ENCODE data around the gene DLGAP4. TPM values are rescaled to one million over a fixed set of nuclear protein-coding genes. Genes with fewer than 3 reads are reported as not detected.

Gene DLGAP4
- total and polyA plus RNA-seq, 10 of the 15 experiments (the other 5 are each of a cell fraction or from before 2014, with no cell fraction given), result 0.42 to 43.3 (median 19.0) TPM

DNA sequence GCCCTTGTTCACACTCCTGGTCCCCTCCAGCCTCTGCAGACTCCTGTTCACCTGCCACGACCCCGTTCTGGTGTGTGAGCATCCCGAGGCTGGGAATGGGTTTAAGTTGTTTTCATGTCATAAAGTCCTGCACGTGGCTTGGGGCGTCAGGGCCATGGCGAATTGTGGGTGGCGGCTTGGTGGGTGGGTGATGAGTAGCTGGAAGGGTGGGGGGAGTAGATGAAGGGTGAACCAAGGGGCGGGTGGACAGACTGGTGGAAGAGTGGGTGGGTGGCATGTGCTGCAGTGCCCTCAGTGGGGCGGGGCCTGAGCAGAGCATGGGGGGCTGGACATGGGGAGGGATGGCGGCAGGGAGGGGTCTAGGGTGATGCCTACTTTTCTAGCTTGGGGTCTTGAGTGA lies 54.3 kb downstream of the DLGAP4 start:
- no peak overlapping the region for H3K4me2 ChIP-seq (ENCODE audit: control insufficient read depth, insufficient read depth)
- no peak overlapping the region for H3K9ac ChIP-seq (ENCODE audit: control insufficient read depth, insufficient read depth, low read length)
- H2AFZ ChIP-seq (ENCODE audit: control insufficient read depth, low read depth, low read length), result no peak overlapping the region
- no peaks in the 10 kb centered on the region for H3K79me2 ChIP-seq (ENCODE audit: control insufficient read depth, insufficient read depth, low read length)
- H3K4me3 ChIP-seq, result no peak overlapping the region
- FAIRE-seq, result no peak
- intact Hi-C loops (cut with micrococcal nuclease; ENCODE audit: unreplicated experiment), result no loop called here
- CTCF ChIA-PET, result interaction anchor here (1.1 kb wide), 1 partner anchor 39 kb away, joined by 3 read pairs; no protein-coding TSS in a partner anchor
- RAD21 ChIA-PET (ENCODE audit: unreplicated experiment), result no interaction called here
- in situ Hi-C loops (cut with MboI), result no loop called here
- H3K9me3 ChIP-seq (replicated peaks; ENCODE audit: control insufficient read depth, insufficient read depth, low read length), result no peaks in the 10 kb centered on the region
- no peaks in the 10 kb centered on the region for H3K36me3 ChIP-seq (ENCODE audit: control insufficient read depth in 2 of 2, insufficient read depth in 2 of 2, low read length in 1 of 2)
- H3K27ac ChIP-seq (ENCODE audit: control insufficient read depth, insufficient read depth), result no peak overlapping the region
- H4K20me1 ChIP-seq (ENCODE audit: control insufficient read depth, insufficient read depth), result no peaks in the 10 kb centered on the region
- POLR2A ChIA-PET, result no interaction called here
- no peak for DNase-seq (ENCODE audit: low read depth, low spot score)
- SMC1A ChIA-PET (ENCODE audit: uncharacterized antibody, unreplicated experiment), result no interaction called here
- no peaks in the 10 kb centered on the region for H3K4me1 ChIP-seq (ENCODE audit: control insufficient read depth, insufficient read depth, low read length)
- 24% methylated on average over 9 of the region's 10 CpGs for WGBS (ENCODE audit: insufficient coverage, insufficient replicate concordance, low lambda C conversion rate, missing lambda C conversion rate)
- no TSS peak for BruUV-seq (replicated peaks)
- H3K27me3 ChIP-seq (replicated peaks in 1 of 2; ENCODE audit: control insufficient read depth in 2 of 2, insufficient read depth in 2 of 2, low read length in 1 of 2), result peaks cover 2 to 8% of the 10 kb centered on the region in 2 experiments; a peak in 3 of 4 replicates
- ATAC-seq, result no peak
- TF ChIP-seq, protein P1, sequence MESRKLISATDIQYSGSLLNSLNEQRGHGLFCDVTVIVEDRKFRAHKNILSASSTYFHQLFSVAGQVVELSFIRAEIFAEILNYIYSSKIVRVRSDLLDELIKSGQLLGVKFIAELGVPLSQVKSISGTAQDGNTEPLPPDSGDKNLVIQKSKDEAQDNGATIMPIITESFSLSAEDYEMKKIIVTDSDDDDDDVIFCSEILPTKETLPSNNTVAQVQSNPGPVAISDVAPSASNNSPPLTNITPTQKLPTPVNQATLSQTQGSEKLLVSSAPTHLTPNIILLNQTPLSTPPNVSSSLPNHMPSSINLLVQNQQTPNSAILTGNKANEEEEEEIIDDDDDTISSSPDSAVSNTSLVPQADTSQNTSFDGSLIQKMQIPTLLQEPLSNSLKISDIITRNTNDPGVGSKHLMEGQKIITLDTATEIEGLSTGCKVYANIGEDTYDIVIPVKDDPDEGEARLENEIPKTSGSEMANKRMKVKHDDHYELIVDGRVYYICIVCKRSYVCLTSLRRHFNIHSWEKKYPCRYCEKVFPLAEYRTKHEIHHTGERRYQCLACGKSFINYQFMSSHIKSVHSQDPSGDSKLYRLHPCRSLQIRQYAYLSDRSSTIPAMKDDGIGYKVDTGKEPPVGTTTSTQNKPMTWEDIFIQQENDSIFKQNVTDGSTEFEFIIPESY (IDR thresholded peaks at IDR 0.05), result no peak
- TF ChIP-seq FOXM1 (IDR thresholded peaks at IDR 0.05; ENCODE audit: low read depth, low read length) (no peak), KAT2A (conservative IDR thresholded peaks at IDR 0.05; ENCODE audit: control insufficient read depth, low read depth, low read length) (no peak), LARP7 (IDR thresholded peaks at IDR 0.05) (no peak), SUPT20H (IDR thresholded peaks at IDR 0.05; ENCODE audit: borderline replicate concordance, control insufficient read depth, low read depth, low read length) (no peak), RUNX3 (IDR thresholded peaks at IDR 0.05; ENCODE audit: low read length) (no peak), ZNF384 (IDR thresholded peaks at IDR 0.05; ENCODE audit: borderline replicate concordance, low read depth, low read length) (no peak), RELB (IDR thresholded peaks at IDR 0.05; ENCODE audit: low read depth) (no peak), PBX3 (IDR thresholded peaks at IDR 0.05; ENCODE audit: insufficient replicate concordance, low read depth, low read length) (no peak), CEBPB (IDR thresholded peaks at IDR 0.05; ENCODE audit: borderline replicate concordance in 1 of 2, low read depth in 2 of 2, low read length in 2 of 2) (no peak), HDGF (IDR thresholded peaks at IDR 0.05) (no peak), E2F4 (IDR thresholded peaks at IDR 0.05; ENCODE audit: low read depth, low read length) (no peak), ASH2L (IDR thresholded peaks at IDR 0.05; ENCODE audit: borderline replicate concordance, low read depth) (no peak)
- TF ChIP-seq, protein P2, sequence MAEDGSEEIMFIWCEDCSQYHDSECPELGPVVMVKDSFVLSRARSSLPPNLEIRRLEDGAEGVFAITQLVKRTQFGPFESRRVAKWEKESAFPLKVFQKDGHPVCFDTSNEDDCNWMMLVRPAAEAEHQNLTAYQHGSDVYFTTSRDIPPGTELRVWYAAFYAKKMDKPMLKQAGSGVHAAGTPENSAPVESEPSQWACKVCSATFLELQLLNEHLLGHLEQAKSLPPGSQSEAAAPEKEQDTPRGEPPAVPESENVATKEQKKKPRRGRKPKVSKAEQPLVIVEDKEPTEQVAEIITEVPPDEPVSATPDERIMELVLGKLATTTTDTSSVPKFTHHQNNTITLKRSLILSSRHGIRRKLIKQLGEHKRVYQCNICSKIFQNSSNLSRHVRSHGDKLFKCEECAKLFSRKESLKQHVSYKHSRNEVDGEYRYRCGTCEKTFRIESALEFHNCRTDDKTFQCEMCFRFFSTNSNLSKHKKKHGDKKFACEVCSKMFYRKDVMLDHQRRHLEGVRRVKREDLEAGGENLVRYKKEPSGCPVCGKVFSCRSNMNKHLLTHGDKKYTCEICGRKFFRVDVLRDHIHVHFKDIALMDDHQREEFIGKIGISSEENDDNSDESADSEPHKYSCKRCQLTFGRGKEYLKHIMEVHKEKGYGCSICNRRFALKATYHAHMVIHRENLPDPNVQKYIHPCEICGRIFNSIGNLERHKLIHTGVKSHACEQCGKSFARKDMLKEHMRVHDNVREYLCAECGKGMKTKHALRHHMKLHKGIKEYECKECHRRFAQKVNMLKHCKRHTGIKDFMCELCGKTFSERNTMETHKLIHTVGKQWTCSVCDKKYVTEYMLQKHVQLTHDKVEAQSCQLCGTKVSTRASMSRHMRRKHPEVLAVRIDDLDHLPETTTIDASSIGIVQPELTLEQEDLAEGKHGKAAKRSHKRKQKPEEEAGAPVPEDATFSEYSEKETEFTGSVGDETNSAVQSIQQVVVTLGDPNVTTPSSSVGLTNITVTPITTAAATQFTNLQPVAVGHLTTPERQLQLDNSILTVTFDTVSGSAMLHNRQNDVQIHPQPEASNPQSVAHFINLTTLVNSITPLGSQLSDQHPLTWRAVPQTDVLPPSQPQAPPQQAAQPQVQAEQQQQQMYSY (CRISPR knock-in tag; IDR thresholded peaks at IDR 0.05), result no peak
- TF ChIP-seq, protein P3, sequence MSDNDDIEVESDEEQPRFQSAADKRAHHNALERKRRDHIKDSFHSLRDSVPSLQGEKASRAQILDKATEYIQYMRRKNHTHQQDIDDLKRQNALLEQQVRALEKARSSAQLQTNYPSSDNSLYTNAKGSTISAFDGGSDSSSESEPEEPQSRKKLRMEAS (IDR thresholded peaks at IDR 0.05; ENCODE audit: low read depth, low read length), result no peak

Measured in GM12878 (cell line).